Omental fat pad (tissue), 4 donors: ENCODE results near the gene CFHR3. TPM values are rescaled to one million over a fixed set of nuclear protein-coding genes. Genes with fewer than 3 reads are reported as not detected.
"Not testable (repeated sequence)": the region's sequence is repeated elsewhere in the genome, so short reads cannot be mapped to it uniquely, and the experiment has no call there.

Experiments used
- ATAC-seq: fragments of 150-250 bp; one replicate; pipeline ENCODE4 v1.9.1; 2016; ENCODE audit warnings: mild to moderate bottlenecking, moderate library complexity; ENCODE audit not compliant: low FRiP score
- DNase-seq: peaks from one replicate; pipeline ENCODE4 v3.0.0-alpha.2; 2019; ENCODE audit warnings: low spot score
- total RNA-seq, 4 donors: library from RNA; depleted of rRNA; stranded (reverse); fragments of >200 nt; gene quantifications; one replicate each; pipeline ENCODE4 v1.1.0, GENCODE V29; 2016
- TF ChIP-seq, protein P1 (sequence below), 3 donors: fragments of 450-650 bp; IDR thresholded peaks; one replicate each; pipeline ENCODE4 v1.5.1; 2016 to 2017; ENCODE audit warnings: antibody characterized with exemption in 3 of 3, mild to moderate bottlenecking in 3 of 3, moderate library complexity in 2 of 3

The CFHR3 gene
- total RNA-seq, result under 1 TPM in 2 of 4 donors, not detected in 2; 0.28 to 0.72 TPM

DNA sequence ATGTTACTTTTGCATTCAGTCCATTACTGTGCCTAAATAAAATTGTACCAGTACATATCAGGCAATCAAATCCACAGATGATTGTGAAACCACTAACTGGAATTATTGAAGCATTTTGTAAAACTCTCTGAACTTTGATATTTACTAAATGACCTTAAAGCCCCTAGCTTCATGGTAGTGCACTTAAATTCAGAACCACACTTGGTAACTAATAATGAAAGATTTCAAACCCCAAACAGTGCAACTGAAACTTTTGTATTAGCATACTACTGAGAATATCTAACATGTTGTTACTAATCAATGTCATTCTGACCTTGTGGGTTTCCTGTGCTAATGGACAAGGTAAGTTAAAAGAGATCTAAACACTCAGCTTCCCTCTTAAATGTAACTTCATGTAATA is at the start of gene CFHR3:
CFHR3 (plus strand) TSS at position 238 of the 400 bp plus-strand sequence; CDS start at position 285, 47 bp downstream.
- no peak for DNase-seq
- no peak for ATAC-seq
- TF ChIP-seq, protein P1, sequence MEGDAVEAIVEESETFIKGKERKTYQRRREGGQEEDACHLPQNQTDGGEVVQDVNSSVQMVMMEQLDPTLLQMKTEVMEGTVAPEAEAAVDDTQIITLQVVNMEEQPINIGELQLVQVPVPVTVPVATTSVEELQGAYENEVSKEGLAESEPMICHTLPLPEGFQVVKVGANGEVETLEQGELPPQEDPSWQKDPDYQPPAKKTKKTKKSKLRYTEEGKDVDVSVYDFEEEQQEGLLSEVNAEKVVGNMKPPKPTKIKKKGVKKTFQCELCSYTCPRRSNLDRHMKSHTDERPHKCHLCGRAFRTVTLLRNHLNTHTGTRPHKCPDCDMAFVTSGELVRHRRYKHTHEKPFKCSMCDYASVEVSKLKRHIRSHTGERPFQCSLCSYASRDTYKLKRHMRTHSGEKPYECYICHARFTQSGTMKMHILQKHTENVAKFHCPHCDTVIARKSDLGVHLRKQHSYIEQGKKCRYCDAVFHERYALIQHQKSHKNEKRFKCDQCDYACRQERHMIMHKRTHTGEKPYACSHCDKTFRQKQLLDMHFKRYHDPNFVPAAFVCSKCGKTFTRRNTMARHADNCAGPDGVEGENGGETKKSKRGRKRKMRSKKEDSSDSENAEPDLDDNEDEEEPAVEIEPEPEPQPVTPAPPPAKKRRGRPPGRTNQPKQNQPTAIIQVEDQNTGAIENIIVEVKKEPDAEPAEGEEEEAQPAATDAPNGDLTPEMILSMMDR (IDR thresholded peaks at IDR 0.05), result no peak

DNA sequence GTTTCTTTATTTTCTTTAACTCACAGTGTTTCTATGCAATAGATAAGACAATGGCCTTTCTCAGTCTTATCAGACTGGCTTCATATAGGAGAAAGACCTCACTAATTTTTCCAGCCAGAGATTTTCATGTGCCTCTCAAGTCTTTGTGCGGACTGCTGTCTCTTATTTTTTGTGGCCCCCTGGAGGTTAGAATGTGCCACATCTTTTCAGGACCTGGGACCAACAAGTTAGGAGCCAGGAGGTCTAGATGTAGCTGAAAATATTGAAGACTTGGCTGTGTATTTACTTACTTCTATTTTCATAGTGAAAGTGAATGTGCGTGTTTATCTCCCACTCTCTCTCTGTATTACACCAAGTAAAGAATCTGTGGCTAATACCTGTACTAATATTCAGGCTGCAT is 42.1 kb upstream of the CFHR3 start:
- DNase-seq (no peak), ATAC-seq (no peak)
- TF ChIP-seq, protein P1 (IDR thresholded peaks at IDR 0.05), result no peak

DNA sequence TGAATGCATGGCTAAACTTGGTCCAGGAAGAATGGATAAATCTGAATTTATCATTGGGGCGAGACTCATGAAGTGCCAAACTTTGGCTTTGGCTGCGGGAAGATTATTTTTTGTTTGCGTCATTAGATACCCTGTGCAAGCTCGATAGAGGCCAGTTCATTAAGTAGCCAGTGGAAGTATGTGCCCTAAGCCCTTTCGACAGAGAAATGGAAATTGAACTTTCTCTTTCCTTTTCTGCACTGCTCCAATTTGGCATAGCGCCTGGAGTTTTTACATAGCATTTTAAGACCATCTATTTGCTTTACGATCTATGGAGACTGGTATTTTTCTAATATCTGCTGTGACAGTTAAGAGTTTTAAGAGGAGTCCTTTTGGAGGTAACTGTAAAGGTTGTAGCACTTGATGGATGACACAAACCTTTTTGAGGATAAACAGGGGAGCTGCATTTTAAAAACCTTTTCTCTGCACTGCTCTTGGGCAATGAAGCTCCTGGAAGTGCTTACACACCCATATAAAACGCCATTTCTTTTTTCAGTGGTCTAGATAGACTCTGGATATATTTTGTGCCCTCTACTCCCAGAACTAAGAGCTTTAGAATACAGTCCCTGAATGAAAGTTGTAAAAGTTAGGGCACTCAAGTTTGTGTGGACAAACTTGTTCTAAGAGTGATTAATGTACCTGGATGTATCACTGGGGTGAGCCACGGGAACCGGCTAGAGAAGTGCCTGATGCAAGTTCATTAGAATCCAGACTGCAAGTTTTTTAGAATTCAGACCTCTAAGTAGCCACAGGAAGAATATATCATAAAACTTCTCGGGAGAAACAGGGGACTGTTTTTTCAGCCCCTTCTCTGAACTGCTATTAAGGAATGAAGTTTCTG is 41.3 kb upstream of the CFHR3 start:
- ATAC-seq, result no peak
- TF ChIP-seq, protein P1 (IDR thresholded peaks at IDR 0.05), result no peak

DNA sequence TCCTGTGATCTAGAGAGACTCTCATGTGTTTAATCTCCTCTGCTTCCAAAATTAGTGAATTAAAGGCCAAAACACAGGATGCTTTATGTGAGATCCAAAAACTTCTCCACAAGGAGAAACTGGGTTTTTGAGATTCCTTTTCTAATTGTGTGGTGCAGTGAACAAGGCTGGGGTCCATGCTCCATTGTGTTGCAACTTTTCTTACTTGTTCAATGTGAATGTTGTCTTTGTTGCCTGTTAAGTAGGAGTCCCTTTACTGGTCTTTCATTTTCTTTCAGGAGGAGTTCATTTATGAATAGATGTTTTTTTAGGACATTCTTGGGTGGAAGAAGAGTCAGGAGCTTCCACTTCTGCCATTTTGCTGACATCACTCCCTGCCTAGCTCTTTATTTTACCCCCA is 40.6 kb upstream of the CFHR3 start:
- DNase-seq, result no peak
- no peak for ATAC-seq
- TF ChIP-seq, protein P1 (IDR thresholded peaks at IDR 0.05), result no peak

More for the DNA sequence above, 41.3 kb upstream of the CFHR3 start:
- DNase-seq, result no peak

DNA sequence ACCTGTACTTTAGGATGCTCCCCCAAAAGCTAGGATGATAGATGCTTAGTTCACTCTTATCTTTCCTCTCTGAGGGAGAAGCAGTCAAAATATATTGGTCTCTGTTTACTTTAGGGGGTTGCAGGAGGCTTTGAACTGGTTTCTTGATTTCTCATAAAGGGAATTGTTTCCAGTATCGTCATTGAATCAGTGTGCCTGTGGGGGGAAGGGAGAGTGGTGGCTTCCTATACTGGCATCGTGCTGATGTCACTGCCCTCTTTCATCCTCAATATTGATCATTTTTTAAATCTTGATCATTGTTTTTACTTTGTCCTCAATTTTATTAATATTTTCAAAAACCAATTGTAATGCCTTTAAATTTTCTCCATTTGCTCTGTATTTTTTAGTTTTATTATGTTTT is 40.2 kb upstream of the CFHR3 start:
- TF ChIP-seq, protein P1 (IDR thresholded peaks at IDR 0.05), result no peak
- DNase-seq, result no peak
- no peak for ATAC-seq

DNA sequence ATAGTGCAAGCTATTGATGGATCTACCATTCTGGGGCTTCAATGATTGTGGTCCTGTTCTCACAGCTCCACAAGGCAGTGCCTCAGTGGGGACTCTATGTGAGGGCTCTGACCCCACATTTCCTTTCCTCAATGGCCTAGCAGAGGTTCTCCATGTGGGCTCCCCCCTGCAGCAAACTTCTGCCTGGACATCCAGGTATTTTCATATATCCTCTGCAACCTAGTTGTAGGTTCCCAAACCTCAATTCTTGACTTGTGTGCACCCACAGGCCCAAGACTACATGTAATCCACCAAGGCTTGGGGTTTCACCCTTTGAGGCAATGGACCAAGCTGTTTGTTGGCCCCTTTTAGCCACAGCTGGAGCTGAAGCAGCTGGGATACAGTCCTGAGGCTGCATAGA is 35.9 kb upstream of the CFHR3 start:
- DNase-seq (no peak), ATAC-seq (no peak)
- TF ChIP-seq, protein P1 (IDR thresholded peaks at IDR 0.05), result no peak

DNA sequence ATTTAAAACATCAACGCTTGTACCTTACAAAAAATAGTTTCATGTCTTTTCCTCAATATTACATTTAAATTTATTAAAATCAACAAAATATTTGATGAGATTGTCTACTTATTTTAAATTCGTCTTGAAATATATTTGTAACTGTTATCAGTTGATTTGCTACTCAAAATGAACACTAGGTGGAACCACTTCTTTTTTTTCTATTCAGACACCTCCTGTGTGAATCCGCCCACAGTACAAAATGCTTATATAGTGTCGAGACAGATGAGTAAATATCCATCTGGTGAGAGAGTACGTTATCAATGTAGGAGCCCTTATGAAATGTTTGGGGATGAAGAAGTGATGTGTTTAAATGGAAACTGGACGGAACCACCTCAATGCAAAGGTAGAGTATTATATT is 31.4 kb upstream of the CFHR3 start:
- ATAC-seq, DNase-seq: not testable (repeated sequence)

DNA sequence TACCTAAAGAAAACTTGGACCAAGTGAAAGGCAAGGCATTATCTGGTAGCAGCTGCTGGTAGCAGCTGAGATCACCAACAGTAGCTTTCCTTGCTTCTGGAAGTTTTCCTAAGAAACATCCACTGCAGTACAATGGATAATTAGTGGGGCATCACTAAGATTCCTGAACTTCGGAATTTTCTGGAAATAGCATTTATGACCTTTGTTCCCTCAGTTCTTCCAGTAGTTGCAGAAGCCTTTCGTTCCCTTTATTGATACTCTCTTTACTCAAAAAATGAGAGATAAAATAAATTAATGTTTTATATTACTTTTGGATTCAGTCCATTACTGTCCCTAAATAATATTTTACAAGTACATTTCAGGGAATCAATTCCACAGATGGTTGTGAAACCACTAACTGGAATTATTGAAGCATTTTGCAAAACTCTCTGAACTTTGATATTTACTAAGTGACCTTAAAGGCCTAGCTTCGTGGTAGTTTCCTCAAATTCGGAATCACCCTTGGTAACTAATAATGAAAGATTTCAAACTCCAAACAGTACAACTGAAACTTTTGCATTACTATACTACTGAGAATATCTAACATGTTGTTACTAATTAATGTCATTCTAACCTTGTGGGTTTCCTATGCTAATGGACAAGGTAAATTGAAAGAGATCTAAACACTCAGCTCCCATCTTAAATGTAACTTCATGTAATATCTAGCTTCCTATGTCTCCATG is 9.5 kb upstream of the CFHR3 start:
- ATAC-seq, result not testable (repeated sequence)

DNA sequence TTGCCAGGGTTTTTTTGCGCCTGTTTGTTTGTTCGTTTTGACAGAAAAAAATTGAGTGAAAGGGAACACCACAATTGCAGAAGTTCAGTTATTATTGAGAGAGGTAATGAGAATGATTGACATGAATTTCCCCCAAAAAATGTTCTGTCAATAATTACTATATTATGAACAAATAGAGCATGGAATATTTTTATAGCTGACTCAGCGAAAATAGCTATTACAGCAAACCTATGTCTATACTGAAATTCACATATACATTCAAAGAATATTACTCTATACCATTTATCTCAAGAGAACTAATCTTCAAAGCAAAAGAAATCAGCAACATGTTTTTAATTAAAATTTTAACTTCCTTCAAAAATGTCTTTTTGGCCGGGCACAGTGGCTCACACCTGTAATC is 4.8 kb upstream of the CFHR3 start:
- not testable (repeated sequence) for DNase-seq, ATAC-seq

More for the DNA sequence above, 9.5 kb upstream of the CFHR3 start:
- DNase-seq, result not testable (repeated sequence)
